HepG2 (cell line): ENCODE data around the gene CPSF7. TPM values are rescaled to one million over a fixed set of nuclear protein-coding genes. Genes with fewer than 3 reads are reported as not detected.

Source experiments
- ATAC-seq: fragments of 200-7000 bp; cut with Tn5 transposase; 3 replicates; pipeline ENCODE4 v1.9.1; 2020; ENCODE audit warnings: mild to moderate bottlenecking, moderate library complexity
- BruUV-seq: library from RNA; stranded (reverse); fragments of 400-500 nt; replicated peaks from 2 replicates; lab custom pipeline; 2021; lab: Mats Ljungman, UMichigan
- CTCF ChIA-PET: fragments of 300-600 bp; formaldehyde crosslinking; extraction: SDS; loops from one replicate; lab custom pipeline; 2021; ENCODE audit warnings: low total read pairs, inconsistent platforms, low intra/inter-chr PET ratio; lab: Yijun Ruan, JAX
- POLR2A ChIA-PET: fragments of 350-600 bp; sonication (Branson Sonifier 250); formaldehyde crosslinking; loops from one replicate; lab custom pipeline; 2020; ENCODE audit warnings: antibody characterized with exemption, inconsistent platforms; lab: Yijun Ruan, JAX
- DNase-seq: peaks from one replicate; pipeline ENCODE4 v3.0.0-alpha.2; 2015; ENCODE audit warnings: low spot score
- FAIRE-seq: peaks from 3 replicates; lab custom pipeline; 2011; peaks lifted over from hg19 to GRCh38; lab: Jason Lieb, UNC
- H2AFZ ChIP-seq: one replicate; pipeline ENCODE4 v1.6.1; 2011; ENCODE audit warnings: low read length, inconsistent platforms
- H3K27ac ChIP-seq: fragments of 300-600 bp; 3 replicates; pipeline ENCODE4 v1.8.0; 2011; ENCODE audit warnings: mixed run types, mild to moderate bottlenecking, mixed read lengths, low read length, inconsistent platforms; ENCODE audit not compliant: insufficient read depth; ENCODE audit errors: extremely low read length
- H3K27me3 ChIP-seq, 2 experiments: fragments of 200-600 bp in 1 of 2; 2 replicates in 1 of 2; 3 replicates in 1 of 2; pipeline versions ENCODE4 v1.6.0 to v1.8.0; 2011; ENCODE audit warnings: low read length in 2 of 2, mild to moderate bottlenecking in 2 of 2, moderate library complexity in 2 of 2, inconsistent platforms in 1 of 2; ENCODE audit not compliant: insufficient read depth in 2 of 2, control insufficient read depth in 1 of 2
- H3K36me3 ChIP-seq, 2 experiments: fragments of 200-600 bp in 1 of 2; replicated peaks in 1 of 2; 2 replicates in 1 of 2; 3 replicates in 1 of 2; pipeline versions ENCODE4 v1.5.1 to v1.8.0; 2011; ENCODE audit warnings: low read length in 2 of 2, inconsistent platforms in 1 of 2; ENCODE audit not compliant: insufficient read depth in 2 of 2, control insufficient read depth in 1 of 2
- H3K4me1 ChIP-seq: 2 replicates; pipeline ENCODE4 v1.5.1; 2012; ENCODE audit warnings: low read length, inconsistent platforms; ENCODE audit not compliant: insufficient read depth
- H3K4me2 ChIP-seq: 2 replicates; pipeline ENCODE4 v1.6.0; 2011; ENCODE audit warnings: low read depth, low read length, inconsistent platforms
- H3K4me3 ChIP-seq, 3 experiments: fragments of 200-600 bp in 1 of 3; sonication (generic), shearing (Covaris generic) in 1 of 3; replicated peaks in 1 of 3; 2 replicates each; pipeline ENCODE4 v1.5.1; 2011 to 2016; ENCODE audit warnings: low read length in 3 of 3, inconsistent platforms in 2 of 3, low read depth in 2 of 3, mild to moderate bottlenecking in 2 of 3, control low read depth in 1 of 3, mixed read lengths in 1 of 3; ENCODE audit not compliant: insufficient read depth in 1 of 3
- H3K79me2 ChIP-seq: one replicate; pipeline ENCODE4 v1.6.1; 2011; ENCODE audit warnings: low read length, inconsistent platforms; ENCODE audit not compliant: insufficient read depth
- H3K9ac ChIP-seq: 2 replicates; pipeline ENCODE4 v1.6.0; 2011; ENCODE audit warnings: mild to moderate bottlenecking, low read depth, low read length, inconsistent platforms; ENCODE audit not compliant: insufficient read depth
- H3K9me3 ChIP-seq: 2 replicates; pipeline ENCODE4 v1.5.1; 2012; ENCODE audit warnings: mild to moderate bottlenecking, low read length
- H4K20me1 ChIP-seq: 2 replicates; pipeline ENCODE4 v1.6.0; 2011; ENCODE audit warnings: inconsistent platforms, mild to moderate bottlenecking, low read length, moderate library complexity; ENCODE audit not compliant: insufficient read depth
- FOSL2 ChIP-seq: sonication (generic); formaldehyde crosslinking; IDR thresholded peaks from 2 replicates; pipeline ENCODE4 v1.4.0; 2020; ENCODE audit warnings: missing genetic modification reagents
- HDAC1 ChIP-seq: sonication (generic); formaldehyde crosslinking; IDR thresholded peaks from 2 replicates; pipeline ENCODE4 v1.5.1; 2020; ENCODE audit warnings: mild to moderate bottlenecking, missing genetic modification reagents
- HDAC2 ChIP-seq: sonication (generic); formaldehyde crosslinking; IDR thresholded peaks from 2 replicates; pipeline ENCODE4 v1.4.0; 2020; ENCODE audit warnings: missing genetic modification reagents
- KDM5B ChIP-seq: sonication (generic); formaldehyde crosslinking; IDR thresholded peaks from 2 replicates; pipeline ENCODE4 v1.4.0; 2020; ENCODE audit warnings: missing genetic modification reagents, mild to moderate bottlenecking, borderline replicate concordance
- KLF9 ChIP-seq: IDR thresholded peaks from 2 replicates; pipeline ENCODE4 v1.6.1; 2016; ENCODE audit warnings: low read depth
- PREB ChIP-seq: sonication (generic); formaldehyde crosslinking; IDR thresholded peaks from 2 replicates; pipeline ENCODE4 v1.4.0; 2020; ENCODE audit warnings: missing genetic modification reagents
- RBAK ChIP-seq: sonication (generic); formaldehyde crosslinking; IDR thresholded peaks from 2 replicates; pipeline ENCODE4 v1.5.1; 2020; ENCODE audit warnings: mild to moderate bottlenecking, missing genetic modification reagents
- SRSF4 ChIP-seq: fragments of 200-400 bp; formaldehyde crosslinking; IDR thresholded peaks from one replicate; pipeline ENCODE4 v1.6.1; 2018; ENCODE audit warnings: mild to moderate bottlenecking, low read depth, low read length, moderate library complexity; ENCODE audit not compliant: poor library complexity, severe bottlenecking
- XRCC5 ChIP-seq: fragments of 200-400 bp; formaldehyde crosslinking; optimal IDR thresholded peaks from 2 replicates; pipeline ENCODE3; 2017; ENCODE audit warnings: mild to moderate bottlenecking, low read length
- ZNF281 ChIP-seq: sonication (generic); formaldehyde crosslinking; IDR thresholded peaks from 2 replicates; pipeline ENCODE4 v1.4.0; 2020; ENCODE audit warnings: missing genetic modification reagents, borderline replicate concordance
- ZNF335 ChIP-seq: sonication (generic); formaldehyde crosslinking; IDR thresholded peaks from 2 replicates; pipeline ENCODE4 v1.4.0; 2020; ENCODE audit warnings: missing genetic modification reagents
- ZNF780A ChIP-seq: sonication (generic); formaldehyde crosslinking; IDR thresholded peaks from 2 replicates; pipeline ENCODE4 v1.8.0; 2022; ENCODE audit warnings: mild to moderate bottlenecking, missing genetic modification reagents, moderate library complexity
- WGBS: methylation state at CpG from one replicate; pipeline ENCODE4 v1.1.6; 2017; ENCODE audit warnings: low lambda C conversion rate; 5-methylcytosine and 5-hydroxymethylcytosine counted together
- in situ Hi-C: cut with HindIII; loops from 2 replicates; pipeline ENCODE4 v1.10.0; 2017; ENCODE audit warnings: low pct_unique_long_range_greater_than_20kb; ENCODE audit not compliant: extremely low pct_ligation_motif_present
- intact Hi-C: fragments of 100-400 bp; cut with micrococcal nuclease; formaldehyde crosslinking; loops from one replicate; pipeline ENCODE4 v1.10.0; 2022; ENCODE audit not compliant: unreplicated experiment
- polyA plus RNA-seq, 8 experiments: library from polyadenylated mRNA; depleted of rRNA in 3 of 8; stranded (reverse) in 7 of 8; unstranded in 1 of 8; fragments of >200 nt; fragmentation: Illumina TruSeq in 4 of 8; extraction: Trizol in 4 of 8; gene quantifications; 2 replicates each; pipeline versions ENCODE4 v1.2.1 to v1.2.3, GENCODE V29; 2011 to 2016; ENCODE audit warnings: low read depth in 4 of 8, missing spikeins in 1 of 8, mixed read lengths in 1 of 8; ENCODE audit not compliant: insufficient read depth in 1 of 8
- total RNA-seq, 5 experiments: library from RNA; depleted of rRNA; stranded (reverse); fragments of >200 nt; fragmentation: Illumina TruSeq; extraction: Trizol; gene quantifications; 2 replicates each; pipeline ENCODE4 v1.2.3, GENCODE V29; 2016; ENCODE audit warnings: low read depth in 1 of 5
- TF ChIP-seq, protein P1 (sequence below): sonication (generic); formaldehyde crosslinking; IDR thresholded peaks from 2 replicates; pipeline ENCODE4 v1.5.1; 2020; ENCODE audit warnings: mild to moderate bottlenecking, missing genetic modification reagents, borderline replicate concordance
- TF ChIP-seq, protein P2 (sequence below): IDR thresholded peaks from 2 replicates; pipeline ENCODE4 v1.6.1; 2012; ENCODE audit warnings: inconsistent platforms
- TF ChIP-seq, protein P3 (sequence below): sonication (generic); formaldehyde crosslinking; IDR thresholded peaks from 2 replicates; pipeline ENCODE4 v1.5.0; 2020; ENCODE audit warnings: mild to moderate bottlenecking, low read depth, missing genetic modification reagents, borderline replicate concordance

CPSF7 gene
- total and polyA plus RNA-seq, 2 of the 13 experiments (the other 11 are each of a cell fraction or from before 2014, with no cell fraction given): 34.1 to 36.8 TPM

DNA sequence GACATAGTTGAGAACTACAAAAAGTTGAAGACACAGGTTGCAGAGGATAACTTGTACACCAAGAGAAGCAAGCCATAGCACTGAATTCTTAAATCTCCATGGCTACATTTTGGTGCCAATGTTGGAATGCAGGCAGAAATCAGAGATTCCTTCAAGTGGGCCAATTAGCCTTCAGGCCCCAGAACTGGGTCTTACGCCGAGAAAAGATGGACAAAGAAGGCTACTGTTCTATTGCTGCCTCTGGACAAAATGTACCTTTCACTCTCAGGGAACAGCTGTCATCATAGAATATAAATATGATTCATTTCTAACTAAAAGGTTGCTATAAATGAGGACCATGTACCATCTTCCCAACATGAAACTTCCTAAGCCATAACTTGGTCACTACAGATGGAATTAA, 23.7 kb downstream of the CPSF7 start:
- H3K79me2 ChIP-seq: no peaks in the 10 kb centered on the region
- FAIRE-seq (no peak), ATAC-seq (no peak), DNase-seq (no peak)
- H3K27ac ChIP-seq: no peak overlapping the region
- CTCF ChIA-PET: no interaction called here
- H3K9ac ChIP-seq: no peak overlapping the region
- 97% methylated on average over 2 of the region's 2 CpGs for WGBS
- intact Hi-C loops: no loop called here
- no peaks in the 10 kb centered on the region for H3K4me1 ChIP-seq
- no peak overlapping the region for H2AFZ ChIP-seq
- H3K36me3 ChIP-seq: peaks cover 43 to 78% of the 10 kb centered on the region in 2 experiments
- H3K9me3 ChIP-seq: no peaks in the 10 kb centered on the region
- in situ Hi-C loops: no loop called here
- H3K4me2 ChIP-seq: no peak overlapping the region
- H3K27me3 ChIP-seq: no peaks in the 10 kb centered on the region
- no peak overlapping the region for H3K4me3 ChIP-seq
- BruUV-seq: no TSS peak
- H4K20me1 ChIP-seq: no peaks in the 10 kb centered on the region
- POLR2A ChIA-PET: no interaction called here
- TF ChIP-seq ZNF281 (CRISPR knock-in tag) (no peak), HDAC2 (CRISPR knock-in tag) (no peak), RBAK (CRISPR knock-in tag) (no peak), PREB (CRISPR knock-in tag) (no peak), FOSL2 (CRISPR knock-in tag) (no peak), HDAC1 (CRISPR knock-in tag) (no peak), XRCC5 (no peak), KLF9 (CRISPR knock-in tag) (no peak), ZNF335 (no peak), ZNF780A (CRISPR knock-in tag) (no peak), SRSF4 (no peak), KDM5B (CRISPR knock-in tag) (no peak)
- TF ChIP-seq, protein P1, sequence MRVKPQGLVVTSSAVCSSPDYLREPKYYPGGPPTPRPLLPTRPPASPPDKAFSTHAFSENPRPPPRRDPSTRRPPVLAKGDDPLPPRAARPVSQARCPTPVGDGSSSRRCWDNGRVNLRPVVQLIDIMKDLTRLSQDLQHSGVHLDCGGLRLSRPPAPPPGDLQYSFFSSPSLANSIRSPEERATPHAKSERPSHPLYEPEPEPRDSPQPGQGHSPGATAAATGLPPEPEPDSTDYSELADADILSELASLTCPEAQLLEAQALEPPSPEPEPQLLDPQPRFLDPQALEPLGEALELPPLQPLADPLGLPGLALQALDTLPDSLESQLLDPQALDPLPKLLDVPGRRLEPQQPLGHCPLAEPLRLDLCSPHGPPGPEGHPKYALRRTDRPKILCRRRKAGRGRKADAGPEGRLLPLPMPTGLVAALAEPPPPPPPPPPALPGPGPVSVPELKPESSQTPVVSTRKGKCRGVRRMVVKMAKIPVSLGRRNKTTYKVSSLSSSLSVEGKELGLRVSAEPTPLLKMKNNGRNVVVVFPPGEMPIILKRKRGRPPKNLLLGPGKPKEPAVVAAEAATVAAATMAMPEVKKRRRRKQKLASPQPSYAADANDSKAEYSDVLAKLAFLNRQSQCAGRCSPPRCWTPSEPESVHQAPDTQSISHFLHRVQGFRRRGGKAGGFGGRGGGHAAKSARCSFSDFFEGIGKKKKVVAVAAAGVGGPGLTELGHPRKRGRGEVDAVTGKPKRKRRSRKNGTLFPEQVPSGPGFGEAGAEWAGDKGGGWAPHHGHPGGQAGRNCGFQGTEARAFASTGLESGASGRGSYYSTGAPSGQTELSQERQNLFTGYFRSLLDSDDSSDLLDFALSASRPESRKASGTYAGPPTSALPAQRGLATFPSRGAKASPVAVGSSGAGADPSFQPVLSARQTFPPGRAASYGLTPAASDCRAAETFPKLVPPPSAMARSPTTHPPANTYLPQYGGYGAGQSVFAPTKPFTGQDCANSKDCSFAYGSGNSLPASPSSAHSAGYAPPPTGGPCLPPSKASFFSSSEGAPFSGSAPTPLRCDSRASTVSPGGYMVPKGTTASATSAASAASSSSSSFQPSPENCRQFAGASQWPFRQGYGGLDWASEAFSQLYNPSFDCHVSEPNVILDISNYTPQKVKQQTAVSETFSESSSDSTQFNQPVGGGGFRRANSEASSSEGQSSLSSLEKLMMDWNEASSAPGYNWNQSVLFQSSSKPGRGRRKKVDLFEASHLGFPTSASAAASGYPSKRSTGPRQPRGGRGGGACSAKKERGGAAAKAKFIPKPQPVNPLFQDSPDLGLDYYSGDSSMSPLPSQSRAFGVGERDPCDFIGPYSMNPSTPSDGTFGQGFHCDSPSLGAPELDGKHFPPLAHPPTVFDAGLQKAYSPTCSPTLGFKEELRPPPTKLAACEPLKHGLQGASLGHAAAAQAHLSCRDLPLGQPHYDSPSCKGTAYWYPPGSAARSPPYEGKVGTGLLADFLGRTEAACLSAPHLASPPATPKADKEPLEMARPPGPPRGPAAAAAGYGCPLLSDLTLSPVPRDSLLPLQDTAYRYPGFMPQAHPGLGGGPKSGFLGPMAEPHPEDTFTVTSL (CRISPR knock-in tag): no peak
- TF ChIP-seq, protein P2, sequence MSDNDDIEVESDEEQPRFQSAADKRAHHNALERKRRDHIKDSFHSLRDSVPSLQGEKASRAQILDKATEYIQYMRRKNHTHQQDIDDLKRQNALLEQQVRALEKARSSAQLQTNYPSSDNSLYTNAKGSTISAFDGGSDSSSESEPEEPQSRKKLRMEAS: no peak
- TF ChIP-seq, protein P3, sequence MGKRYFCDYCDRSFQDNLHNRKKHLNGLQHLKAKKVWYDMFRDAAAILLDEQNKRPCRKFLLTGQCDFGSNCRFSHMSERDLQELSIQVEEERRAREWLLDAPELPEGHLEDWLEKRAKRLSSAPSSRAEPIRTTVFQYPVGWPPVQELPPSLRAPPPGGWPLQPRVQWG: no peak
